Measurements from ENCODE around the gene ADAMTS16. TPM values are rescaled to one million over a fixed set of nuclear protein-coding genes. Genes with fewer than 3 reads are reported as not detected.

ADAMTS16 gene
- polyA plus RNA-seq, 3 donors: not detected

DNA sequence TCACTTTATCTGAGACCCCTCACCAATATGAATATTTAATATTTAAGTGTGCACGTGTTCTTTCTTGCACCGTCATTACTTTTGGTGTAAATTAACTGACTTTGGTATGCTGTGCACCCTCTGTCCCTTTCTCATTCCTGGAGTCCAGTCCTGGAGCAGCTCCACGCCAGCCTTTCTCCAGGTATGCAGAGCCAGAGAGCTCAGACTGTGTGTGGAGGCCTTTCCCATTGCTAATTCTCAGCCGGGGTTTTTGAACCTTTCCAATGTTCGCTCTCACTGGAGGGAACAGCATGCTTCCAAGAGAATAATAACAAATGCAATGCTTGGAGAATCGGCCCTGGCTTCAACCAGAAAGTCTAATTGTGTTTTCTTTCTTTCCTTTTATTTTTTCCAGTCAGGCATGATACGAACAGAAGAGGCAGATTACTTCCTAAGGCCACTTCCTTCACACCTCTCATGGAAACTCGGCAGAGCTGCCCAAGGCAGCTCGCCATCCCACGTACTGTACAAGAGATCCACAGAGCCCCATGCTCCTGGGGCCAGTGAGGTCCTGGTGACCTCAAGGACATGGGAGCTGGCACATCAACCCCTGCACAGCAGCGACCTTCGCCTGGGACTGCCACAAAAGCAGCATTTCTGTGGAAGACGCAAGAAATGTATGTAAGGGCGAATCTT is 41.7 kb downstream of the ADAMTS16 start:
- intact Hi-C loops (cut with micrococcal nuclease): no loop called here

DNA sequence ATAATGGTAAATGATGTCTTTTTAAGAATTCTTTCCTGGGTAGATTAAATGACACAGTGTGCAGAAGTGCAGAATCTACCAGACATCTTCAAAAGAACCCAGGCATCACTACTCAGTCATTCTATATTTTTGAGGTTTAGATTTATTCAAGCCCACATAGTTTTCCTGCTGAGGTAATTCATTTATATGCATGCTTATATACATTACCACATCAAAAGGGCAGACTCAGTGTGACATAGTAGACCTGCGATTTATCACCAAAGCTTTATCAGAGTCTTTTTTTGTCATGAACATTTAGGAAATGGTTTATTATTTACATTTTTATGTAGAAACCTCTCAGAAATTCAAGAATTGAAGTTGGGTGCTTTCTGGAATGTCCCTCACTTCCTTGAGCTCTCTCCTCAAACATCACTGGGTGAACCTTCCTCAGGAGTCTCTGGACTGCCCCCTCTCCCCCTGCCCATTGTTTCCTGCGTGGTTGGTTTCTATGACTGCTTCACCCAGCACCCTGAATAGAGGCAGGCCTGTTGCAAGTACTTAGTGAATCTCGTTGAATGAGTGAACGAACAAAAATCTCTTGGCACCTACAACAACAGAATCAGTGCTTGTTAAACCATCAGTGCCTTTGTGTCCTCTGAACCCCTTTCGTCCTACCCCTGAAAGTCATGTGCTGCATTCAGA is 42.5 kb downstream of the ADAMTS16 start:
- no peaks in the 10 kb centered on the region for H3K4me1 ChIP-seq (ENCODE audit: control insufficient read depth in 1 of 2, insufficient read depth in 2 of 2, low read length in 2 of 2)
- no peaks in the 10 kb centered on the region for H3K27me3 ChIP-seq (ENCODE audit: control insufficient read depth in 2 of 2, insufficient read depth in 2 of 2, low read length in 2 of 2)
- no peak overlapping the region for H3K4me2 ChIP-seq (replicated peaks; ENCODE audit: extremely low read depth, low read length, poor library complexity, severe bottlenecking)
- Mint-ChIP-seq H3K36me3 (no peaks in the 10 kb centered on the region), H3K4me3 (no peak overlapping the region), H3K4me1 (no peaks in the 10 kb centered on the region), H3K27me3 (ENCODE audit: low read depth in 3 of 3) (peaks cover 5 to 7% (median 6%) of the 10 kb centered on the region in 3 donors), H3K27ac (no peak overlapping the region), H3K9me3 (peaks cover 0 to 11% (median 2%) of the 10 kb centered on the region in 7 donors)
- no peak for DNase-seq
- no peaks in the 10 kb centered on the region for H4K20me1 ChIP-seq (ENCODE audit: insufficient read depth, low read length)
- TF ChIP-seq, protein P1, sequence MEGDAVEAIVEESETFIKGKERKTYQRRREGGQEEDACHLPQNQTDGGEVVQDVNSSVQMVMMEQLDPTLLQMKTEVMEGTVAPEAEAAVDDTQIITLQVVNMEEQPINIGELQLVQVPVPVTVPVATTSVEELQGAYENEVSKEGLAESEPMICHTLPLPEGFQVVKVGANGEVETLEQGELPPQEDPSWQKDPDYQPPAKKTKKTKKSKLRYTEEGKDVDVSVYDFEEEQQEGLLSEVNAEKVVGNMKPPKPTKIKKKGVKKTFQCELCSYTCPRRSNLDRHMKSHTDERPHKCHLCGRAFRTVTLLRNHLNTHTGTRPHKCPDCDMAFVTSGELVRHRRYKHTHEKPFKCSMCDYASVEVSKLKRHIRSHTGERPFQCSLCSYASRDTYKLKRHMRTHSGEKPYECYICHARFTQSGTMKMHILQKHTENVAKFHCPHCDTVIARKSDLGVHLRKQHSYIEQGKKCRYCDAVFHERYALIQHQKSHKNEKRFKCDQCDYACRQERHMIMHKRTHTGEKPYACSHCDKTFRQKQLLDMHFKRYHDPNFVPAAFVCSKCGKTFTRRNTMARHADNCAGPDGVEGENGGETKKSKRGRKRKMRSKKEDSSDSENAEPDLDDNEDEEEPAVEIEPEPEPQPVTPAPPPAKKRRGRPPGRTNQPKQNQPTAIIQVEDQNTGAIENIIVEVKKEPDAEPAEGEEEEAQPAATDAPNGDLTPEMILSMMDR (IDR thresholded peaks at IDR 0.05): no peak
- H3K4me3 ChIP-seq (replicated peaks in 1 of 3; ENCODE audit: low read depth in 2 of 3, low read length in 3 of 3): no peak overlapping the region
- 0% methylated on average over 1 of the region's 5 CpGs for WGBS (ENCODE audit: insufficient coverage)
- H2AFZ ChIP-seq (ENCODE audit: insufficient read depth, low read depth, low read length, poor library complexity, severe bottlenecking): no peak overlapping the region
- intact Hi-C loops (cut with micrococcal nuclease): no loop called here
- H3K9ac ChIP-seq (ENCODE audit: insufficient read depth, low read length, poor library complexity, severe bottlenecking): no peak overlapping the region
- H3K27ac ChIP-seq (ENCODE audit: low read depth in 1 of 2, low read length in 2 of 2): no peak overlapping the region
- H3K36me3 ChIP-seq (replicated peaks in 1 of 2; ENCODE audit: control insufficient read depth in 1 of 2, insufficient read depth in 2 of 2, low read length in 2 of 2): no peaks in the 10 kb centered on the region
- H3K9me3 ChIP-seq (replicated peaks in 1 of 2; ENCODE audit: control insufficient read depth in 1 of 2, insufficient read depth in 1 of 2, low read length in 2 of 2): no peaks in the 10 kb centered on the region
- no peaks in the 10 kb centered on the region for H3K79me2 ChIP-seq (ENCODE audit: insufficient read depth, low read length)

More for the DNA sequence above, 41.7 kb downstream of the ADAMTS16 start:
- Histone ChIP-seq H3K9ac (ENCODE audit: insufficient read depth, low read length, poor library complexity, severe bottlenecking) (no peak overlapping the region), H2AFZ (ENCODE audit: insufficient read depth, low read depth, low read length, poor library complexity, severe bottlenecking) (no peak overlapping the region), H3K4me3 (replicated peaks in 1 of 3; ENCODE audit: low read depth in 2 of 3, low read length in 3 of 3) (no peak overlapping the region), H3K36me3 (replicated peaks in 1 of 2; ENCODE audit: control insufficient read depth in 1 of 2, insufficient read depth in 2 of 2, low read length in 2 of 2) (no peaks in the 10 kb centered on the region), H3K27me3 (ENCODE audit: control insufficient read depth in 2 of 2, insufficient read depth in 2 of 2, low read length in 2 of 2) (no peaks in the 10 kb centered on the region), H3K4me2 (replicated peaks; ENCODE audit: extremely low read depth, low read length, poor library complexity, severe bottlenecking) (no peak overlapping the region), H3K27ac (ENCODE audit: low read depth in 1 of 2, low read length in 2 of 2) (no peak overlapping the region), H3K79me2 (ENCODE audit: insufficient read depth, low read length) (no peaks in the 10 kb centered on the region), H4K20me1 (ENCODE audit: insufficient read depth, low read length) (no peaks in the 10 kb centered on the region), H3K4me1 (ENCODE audit: control insufficient read depth in 1 of 2, insufficient read depth in 2 of 2, low read length in 2 of 2) (no peaks in the 10 kb centered on the region), H3K9me3 (replicated peaks in 1 of 2; ENCODE audit: control insufficient read depth in 1 of 2, insufficient read depth in 1 of 2, low read length in 2 of 2) (no peaks in the 10 kb centered on the region)
- 55% methylated on average over 11 of the region's 14 CpGs for WGBS (ENCODE audit: insufficient coverage)
- Mint-ChIP-seq H3K27ac (no peak overlapping the region), H3K27me3 (ENCODE audit: low read depth in 3 of 3) (peaks cover 5 to 7% (median 6%) of the 10 kb centered on the region in 3 donors), H3K9me3 (peaks cover 0 to 11% (median 2%) of the 10 kb centered on the region in 7 donors), H3K4me1 (no peaks in the 10 kb centered on the region), H3K36me3 (no peaks in the 10 kb centered on the region), H3K4me3 (no peak overlapping the region)
- TF ChIP-seq, protein P1 (IDR thresholded peaks at IDR 0.05): no peak
- no peak for DNase-seq
